ENCODE data around the gene CDC42EP5. TPM values are rescaled to one million over a fixed set of nuclear protein-coding genes. Genes with fewer than 3 reads are reported as not detected.
A peak's percentile ranks its signal among the peaks of the same experiment; 100 is the strongest.
"Not testable (repeated sequence)": the region's sequence is repeated elsewhere in the genome, so short reads cannot be mapped to it uniquely, and the experiment has no call there.

Gene CDC42EP5
- total RNA-seq, 4 donors from 2014 or later = 10.8 to 27.1 (median 20.6) TPM

GRCh38 chr19:54470276-54470887 is 2.7 kb downstream of the CDC42EP5 start:
- Histone ChIP-seq H3K27me3 (peaks cover 0 to 46% (median 5%) of the 10 kb centered on the region in 4 donors), H3K27ac (replicated peaks in 1 of 4) (peak overlapping the region; percentile 71 to 83 (median 78)), H3K36me3 (no peaks in the 10 kb centered on the region), H3K9me3 (no peaks in the 10 kb centered on the region), H3K4me1 (peaks cover 16 to 38% (median 37%) of the 10 kb centered on the region in 4 donors), H3K4me3 (peak overlapping the region; percentile 50 to 64 (median 52))
- DNase-seq (ENCODE audit: extremely low spot score) = no peak
- WGBS = 75% methylated on average over 10 of the region's 10 CpGs
- TF ChIP-seq EP300 (IDR thresholded peaks at IDR 0.05) = no peak
- TF ChIP-seq POLR2A (IDR thresholded peaks at IDR 0.05; ENCODE audit: low read depth) = no peak
- no peak for TF ChIP-seq CTCF (IDR thresholded peaks at IDR 0.05)
- TF ChIP-seq POLR2AphosphoS5 (IDR thresholded peaks at IDR 0.05) = no peak
- intact Hi-C loops (cut with DNase I) = no loop called here

DNA sequence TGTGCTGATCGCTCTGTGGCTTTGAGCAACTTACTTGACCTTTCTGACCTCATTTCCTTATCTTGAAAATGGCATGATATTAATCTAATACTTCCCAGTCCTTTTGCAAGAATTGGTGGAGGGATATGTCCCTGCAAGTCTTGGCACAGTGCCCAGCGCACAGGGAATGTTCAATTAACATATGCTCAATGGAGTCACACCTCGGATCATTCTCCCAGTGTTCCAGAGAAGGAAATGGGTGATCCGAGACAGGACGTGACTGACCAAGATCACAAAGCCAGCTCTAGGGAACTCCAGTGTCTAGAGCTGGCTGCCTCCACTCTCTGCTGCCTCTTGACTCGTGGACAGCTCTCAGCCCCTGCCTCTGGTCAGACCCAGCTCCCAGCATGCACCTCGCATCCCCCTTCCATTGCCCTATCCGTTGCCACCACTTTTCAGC is 3.6 kb downstream of the CDC42EP5 start:
- TF ChIP-seq EP300 (IDR thresholded peaks at IDR 0.05) (no peak), POLR2AphosphoS5 (IDR thresholded peaks at IDR 0.05) (peak; percentile 48 to 57)
- Histone ChIP-seq H3K36me3 (no peaks in the 10 kb centered on the region), H3K9me3 (no peaks in the 10 kb centered on the region), H3K27me3 (peaks cover 0 to 42% (median 5%) of the 10 kb centered on the region in 4 donors), H3K27ac (replicated peaks in 1 of 4) (peak overlapping the region; percentile 19 to 79 (median 74)), H3K4me1 (peaks cover 16 to 45% (median 43%) of the 10 kb centered on the region in 4 donors), H3K4me3 (no peak overlapping the region)
- WGBS = 50% methylated on average over 7 of the region's 8 CpGs
- no peak for DNase-seq (ENCODE audit: extremely low spot score)
- intact Hi-C loops (cut with DNase I) = no loop called here

DNA sequence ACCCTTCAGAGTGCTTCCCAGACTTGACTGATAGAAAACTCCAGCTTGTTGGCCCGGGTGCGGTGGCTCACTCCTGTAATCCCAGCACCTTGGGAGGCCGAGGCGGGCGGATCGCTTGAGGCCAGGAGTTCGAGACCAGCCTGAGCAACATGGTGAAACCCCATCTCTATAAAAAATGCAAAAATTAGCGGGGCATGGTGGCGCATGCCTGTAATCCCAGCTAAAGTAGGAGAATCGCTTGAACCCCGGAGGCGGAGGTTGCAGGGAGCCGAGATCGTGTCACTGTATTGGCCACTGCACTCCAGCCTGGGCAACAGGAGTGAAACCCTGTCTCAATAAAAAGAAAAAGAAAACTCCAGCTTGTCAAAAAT is 7.0 kb downstream of the CDC42EP5 start:
- H3K4me3 ChIP-seq; intact Hi-C loops (cut with DNase I); DNase-seq (ENCODE audit: extremely low spot score); H3K27ac ChIP-seq (replicated peaks in 1 of 4); H3K9me3 ChIP-seq: not testable (repeated sequence)
- 90% methylated on average over 14 of the region's 14 CpGs for WGBS
- peaks cover 30 to 62% (median 58%) of the 10 kb centered on the region in 4 donors for H3K4me1 ChIP-seq
- peaks cover 6 to 13% (median 13%) of the 10 kb centered on the region in 4 donors for H3K36me3 ChIP-seq
- H3K27me3 ChIP-seq = peaks cover 0 to 18% (median 2%) of the 10 kb centered on the region in 4 donors

GRCh38 chr19:54465426-54466109 is 7.5 kb downstream of the CDC42EP5 start:
- peaks cover 28 to 62% (median 58%) of the 10 kb centered on the region in 4 donors for H3K4me1 ChIP-seq
- no peak for TF ChIP-seq POLR2AphosphoS5 (IDR thresholded peaks at IDR 0.05)
- no peak for TF ChIP-seq EP300 (IDR thresholded peaks at IDR 0.05)
- TF ChIP-seq CTCF (IDR thresholded peaks at IDR 0.05) = no peak
- TF ChIP-seq POLR2A (IDR thresholded peaks at IDR 0.05; ENCODE audit: low read depth) = no peak
- no peak for DNase-seq (ENCODE audit: extremely low spot score)

GRCh38 chr19:54464630-54465425 is 8.3 kb downstream of the CDC42EP5 start:
- TF ChIP-seq EP300 (IDR thresholded peaks at IDR 0.05) (no peak), CTCF (IDR thresholded peaks at IDR 0.05) (peak in 1 of 3 experiments; percentile 22), POLR2AphosphoS5 (IDR thresholded peaks at IDR 0.05) (peak; percentile 68 to 85), POLR2A (IDR thresholded peaks at IDR 0.05; ENCODE audit: low read depth) (no peak)
- intact Hi-C loops (cut with DNase I) = no loop called here
- Histone ChIP-seq H3K36me3 (peaks cover 15 to 26% (median 25%) of the 10 kb centered on the region in 4 donors), H3K4me1 (peaks cover 24 to 62% (median 58%) of the 10 kb centered on the region in 4 donors), H3K27ac (replicated peaks in 1 of 4) (peak overlapping the region; percentile 90 to 98 (median 96)), H3K27me3 (peaks cover 0 to 5% (median 0%) of the 10 kb centered on the region in 4 donors), H3K9me3 (no peaks in the 10 kb centered on the region), H3K4me3 (peak overlapping the region; percentile 68 to 90 (median 70))
- whole genome bisulfite sequencing = 6% methylated on average over 24 of the region's 87 CpGs
- DNase-seq (ENCODE audit: extremely low spot score) = peak; percentile 97

More at GRCh38 chr19:54465426-54466109, 7.5 kb downstream of the CDC42EP5 start:
- intact Hi-C loops (cut with DNase I) = no loop called here
- Histone ChIP-seq H3K4me3 (peak overlapping the region in 2 of 4 donors; percentile 68 to 90), H3K36me3 (peaks cover 11 to 18% (median 18%) of the 10 kb centered on the region in 4 donors), H3K27me3 (peaks cover 0 to 12% (median 0%) of the 10 kb centered on the region in 4 donors), H3K27ac (replicated peaks in 1 of 4) (peak overlapping the region in 1 of 4 donors; percentile 39), H3K9me3 (no peaks in the 10 kb centered on the region)
- WGBS = 77% methylated on average over 46 of the region's 49 CpGs
